AG04449 (cell line): ENCODE measurements around the gene LIMA1.

Experiments
- CTCF ChIA-PET: fragments of 350-600 bp; formaldehyde crosslinking; extraction: SDS; loops from one replicate; lab custom pipeline; 2021; ENCODE audit warnings: antibody characterized with exemption; lab: Yijun Ruan, JAX
- POLR2A ChIA-PET: fragments of 400-600, 350-600 bp; formaldehyde crosslinking; extraction: SDS; loops from one replicate; lab custom pipeline; 2020; ENCODE audit warnings: antibody characterized with exemption, inconsistent platforms; lab: Yijun Ruan, JAX
- DNase-seq: peaks from one replicate; pipeline ENCODE4 v3.0.0-alpha.2; 2010; ENCODE audit warnings: low read depth, low spot score
- H3K4me3 ChIP-seq: 2 replicates; pipeline ENCODE4 v1.5.1; 2011; ENCODE audit warnings: low read depth, mild to moderate bottlenecking, control low read depth, low read length
- TF ChIP-seq, protein P1 (sequence below): IDR thresholded peaks from one replicate; pipeline ENCODE4 v1.5.1; 2011; ENCODE audit warnings: mild to moderate bottlenecking, moderate library complexity, low read length, control low read depth, inconsistent platforms; ENCODE audit not compliant: insufficient read depth; ENCODE audit errors: missing control alignments

Gene LIMA1

GRCh38 chr12:50287271-50287670 lies 4.0 kb upstream of the LIMA1 start:
- TF ChIP-seq, protein P1, sequence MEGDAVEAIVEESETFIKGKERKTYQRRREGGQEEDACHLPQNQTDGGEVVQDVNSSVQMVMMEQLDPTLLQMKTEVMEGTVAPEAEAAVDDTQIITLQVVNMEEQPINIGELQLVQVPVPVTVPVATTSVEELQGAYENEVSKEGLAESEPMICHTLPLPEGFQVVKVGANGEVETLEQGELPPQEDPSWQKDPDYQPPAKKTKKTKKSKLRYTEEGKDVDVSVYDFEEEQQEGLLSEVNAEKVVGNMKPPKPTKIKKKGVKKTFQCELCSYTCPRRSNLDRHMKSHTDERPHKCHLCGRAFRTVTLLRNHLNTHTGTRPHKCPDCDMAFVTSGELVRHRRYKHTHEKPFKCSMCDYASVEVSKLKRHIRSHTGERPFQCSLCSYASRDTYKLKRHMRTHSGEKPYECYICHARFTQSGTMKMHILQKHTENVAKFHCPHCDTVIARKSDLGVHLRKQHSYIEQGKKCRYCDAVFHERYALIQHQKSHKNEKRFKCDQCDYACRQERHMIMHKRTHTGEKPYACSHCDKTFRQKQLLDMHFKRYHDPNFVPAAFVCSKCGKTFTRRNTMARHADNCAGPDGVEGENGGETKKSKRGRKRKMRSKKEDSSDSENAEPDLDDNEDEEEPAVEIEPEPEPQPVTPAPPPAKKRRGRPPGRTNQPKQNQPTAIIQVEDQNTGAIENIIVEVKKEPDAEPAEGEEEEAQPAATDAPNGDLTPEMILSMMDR: no peak
- DNase-seq: no peak
- ChIA-PET CTCF (interaction anchor here (1.1 kb wide), 1 partner anchor 11 kb away, joined by 5 read pairs; no protein-coding TSS in a partner anchor), POLR2A (no interaction called here)
- no peak overlapping the region for H3K4me3 ChIP-seq

GRCh38 chr12:50285253-50285652 lies 1.9 kb upstream of the LIMA1 start:
- TF ChIP-seq, protein P1: no peak
- DNase-seq: no peak
- ChIA-PET CTCF (interaction anchor here (1.1 to 3.1 kb wide), 3 partner anchors 8 to 155 kb away, joined by 3 to 9 read pairs (median 3); no protein-coding TSS in a partner anchor), POLR2A (no interaction called here)
- H3K4me3 ChIP-seq: no peak overlapping the region

DNA sequence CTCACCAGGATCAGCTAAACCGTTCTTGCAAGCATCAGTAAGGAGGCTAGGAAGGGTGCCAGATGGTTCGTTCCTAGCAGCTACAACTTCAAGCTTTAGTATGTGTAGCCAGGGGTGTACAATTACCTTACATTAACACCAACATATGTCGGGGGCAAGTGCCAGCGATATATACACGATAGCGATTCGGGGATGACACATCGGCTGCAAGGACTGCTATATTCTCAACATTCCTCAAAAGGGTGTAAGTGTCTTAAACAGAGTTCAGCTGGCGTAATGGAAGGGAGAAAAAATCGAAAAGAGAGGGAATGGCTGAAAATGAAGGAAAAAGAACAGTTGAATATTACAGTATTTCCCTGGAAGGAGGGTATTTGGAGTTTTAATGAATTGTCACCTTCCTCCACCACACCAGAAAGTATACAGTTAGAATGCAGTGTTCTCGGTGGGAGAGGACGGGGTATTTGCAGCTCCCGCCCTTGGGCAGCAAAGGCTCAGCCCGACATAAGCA lies 545 bp downstream of the LIMA1 start:
- CTCF ChIA-PET: interaction anchor here (0.7 to 3.1 kb wide), 7 partner anchors 8 to 172 kb away, joined by 3 to 9 read pairs (median 4); no protein-coding TSS in a partner anchor
- POLR2A ChIA-PET: interaction anchor here (0.5 to 2.3 kb wide), 6 partner anchors 10 to 133 kb away, joined by 3 to 12 read pairs (median 6); no protein-coding TSS in a partner anchor
- TF ChIP-seq, protein P1: no peak
- DNase-seq: no peak
- H3K4me3 ChIP-seq: peak overlapping the region; percentile 93

DNA sequence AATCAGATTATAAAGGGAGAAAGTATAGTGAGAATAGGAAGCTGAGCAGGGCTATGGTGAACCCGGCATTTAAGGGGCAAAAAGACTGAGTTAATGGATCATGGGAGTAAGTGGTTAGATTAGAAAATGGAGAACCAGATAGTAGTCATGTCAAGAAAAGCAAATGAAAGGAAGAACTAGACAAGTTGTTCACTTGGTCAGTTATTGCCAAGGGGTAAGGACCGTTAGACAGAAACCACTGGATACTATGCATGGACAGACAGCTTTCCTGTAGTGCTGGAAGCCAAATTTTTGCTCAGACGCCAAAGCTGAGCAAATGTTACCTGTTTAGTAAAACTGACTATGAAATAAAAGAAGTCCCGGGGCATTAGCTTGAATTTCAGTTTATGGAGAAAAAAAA lies 3.8 kb downstream of the LIMA1 start:
- no peak overlapping the region for H3K4me3 ChIP-seq
- TF ChIP-seq, protein P1: no peak
- POLR2A ChIA-PET: no interaction called here
- no peak for DNase-seq
- CTCF ChIA-PET: no interaction called here

GRCh38 chr12:50276912-50277671 lies 6.2 kb downstream of the LIMA1 start:
- TF ChIP-seq, protein P1: no peak
- H3K4me3 ChIP-seq: no peak overlapping the region
- no peak for DNase-seq
- ChIA-PET CTCF (no interaction called here), POLR2A (no interaction called here)

GRCh38 chr12:50276068-50276467 lies 7.3 kb downstream of the LIMA1 start:
- DNase-seq: no peak
- TF ChIP-seq, protein P1: no peak
- ChIA-PET POLR2A (no interaction called here), CTCF (no interaction called here)
- no peak overlapping the region for H3K4me3 ChIP-seq
